ENCODE results near the gene ECT2L. TPM values are rescaled to one million over a fixed set of nuclear protein-coding genes. Genes with fewer than 3 reads are reported as not detected.

The ECT2L gene
- total RNA-seq, 1 experiment from 2014 or later, result not detected

GRCh38 chr6:138752017-138752416 lies 43.9 kb upstream of the ECT2L start:
- H4K5ac ChIP-seq (ENCODE audit: insufficient read length, low read depth, low read length), result no peak overlapping the region
- no peaks in the 10 kb centered on the region for H3K79me2 ChIP-seq (ENCODE audit: insufficient read depth, low read length)
- H4K20me1 ChIP-seq (ENCODE audit: control insufficient read depth, insufficient read depth, insufficient read length), result no peaks in the 10 kb centered on the region
- no peak overlapping the region for H2BK15ac ChIP-seq (ENCODE audit: low read depth, low read length)
- no CpG with 5 or more reads among the region's 4 CpGs for WGBS (ENCODE audit: extremely low coverage, insufficient read length, low lambda C conversion rate)
- no peak overlapping the region for H4K91ac ChIP-seq (ENCODE audit: insufficient read length, low read depth, low read length)
- no peak overlapping the region for H3K27ac ChIP-seq (ENCODE audit: insufficient read length, low read depth, low read length)
- no peak overlapping the region for H3K23ac ChIP-seq (ENCODE audit: insufficient read length, low read depth, low read length)
- H2AFZ ChIP-seq (ENCODE audit: low read length), result no peak overlapping the region
- no peaks in the 10 kb centered on the region for H3K36me3 Mint-ChIP-seq (ENCODE audit: insufficient read depth in 1 of 3, low read depth in 3 of 3)
- no peak overlapping the region for H3T11ph ChIP-seq (ENCODE audit: low read length)
- no peak overlapping the region for H3K4me3 Mint-ChIP-seq
- H3K56ac ChIP-seq (ENCODE audit: insufficient read length, low read depth, low read length), result no peak overlapping the region
- no peak overlapping the region for H3K4me2 ChIP-seq (ENCODE audit: insufficient read depth, insufficient read length, low read length)
- peak; percentile 40 for DNase-seq
- H3K4me1 Mint-ChIP-seq, result peaks cover 2 to 4% of the 10 kb centered on the region in 2 experiments; a peak in 3 of 4 replicates
- H3K4ac ChIP-seq (ENCODE audit: low read depth, low read length), result no peak overlapping the region
- H3K9me3 Mint-ChIP-seq, result no peaks in the 10 kb centered on the region; a peak in 2 of 5 replicates
- H2BK120ac ChIP-seq (ENCODE audit: low read depth, low read length, poor library complexity, severe bottlenecking), result no peak overlapping the region
- H2AK5ac ChIP-seq (ENCODE audit: insufficient read length, low read length), result no peak overlapping the region
- H3K27ac Mint-ChIP-seq, result no peak overlapping the region
- no peaks in the 10 kb centered on the region for H3K27me3 ChIP-seq (ENCODE audit: insufficient read depth, low read length)
- no peak overlapping the region for H2BK20ac ChIP-seq (ENCODE audit: low read depth, low read length, poor library complexity, severe bottlenecking)
- H3K79me1 ChIP-seq (ENCODE audit: insufficient read depth, low read depth, low read length, poor library complexity, severe bottlenecking), result no peaks in the 10 kb centered on the region
- no peak overlapping the region for H3K18ac ChIP-seq (ENCODE audit: insufficient read length, low read depth, low read length)
- H3K23me2 ChIP-seq (ENCODE audit: insufficient read length, low read depth, low read length, poor library complexity, severe bottlenecking), result no peaks in the 10 kb centered on the region
- H3K4me1 ChIP-seq (ENCODE audit: insufficient read depth, low read length), result no peaks in the 10 kb centered on the region
- H2BK12ac ChIP-seq (ENCODE audit: insufficient read length, low read depth, low read length), result no peak overlapping the region
- no peaks in the 10 kb centered on the region for H3K9me3 ChIP-seq (ENCODE audit: control insufficient read depth, low read depth, low read length)
- no peak overlapping the region for H3K14ac ChIP-seq (ENCODE audit: insufficient read depth, low read length)
- H3K27me3 Mint-ChIP-seq (ENCODE audit: low read depth), result no peaks in the 10 kb centered on the region
- no peak overlapping the region for H3K9ac ChIP-seq (ENCODE audit: extremely low read depth, insufficient read length, low read length)
- no peak overlapping the region for H4K8ac ChIP-seq (replicated peaks; ENCODE audit: insufficient read length, low read depth, low read length)
- H2BK5ac ChIP-seq (ENCODE audit: insufficient read length, low read length), result no peak overlapping the region
- peak; percentile 73 for TF ChIP-seq CTCF (conservative IDR thresholded peaks at IDR 0.05)
